GM19468 (cell line): ENCODE data around the gene U2SURP.

Experiments
- ATAC-seq: cut with Tn5 transposase; IDR thresholded peaks from one replicate; pipeline ENCODE4 v1.9.1; 2021; ENCODE audit warnings: mild to moderate bottlenecking, moderate library complexity, moderate number of reproducible peaks; ENCODE audit not compliant: unreplicated experiment; ENCODE audit errors: extremely low read depth

Gene U2SURP

GRCh38 chr3:143095813-143096212 lies 94.4 kb downstream of the U2SURP start:
- no peak for ATAC-seq

- ATAC-seq, result no peak
These were observed 96.8 kb downstream of the U2SURP start for GRCh38 chr3:143098032-143098764.

GRCh38 chr3:143099210-143099609 lies 97.8 kb downstream of the U2SURP start:
- no peak for ATAC-seq

GRCh38 chr3:143099690-143100089 lies 98.3 kb downstream of the U2SURP start:
- ATAC-seq, result no peak

GRCh38 chr3:143100451-143100850 lies 99.1 kb downstream of the U2SURP start:
- no peak for ATAC-seq

GRCh38 chr3:143101792-143102381 lies 100.5 kb downstream of the U2SURP start:
- ATAC-seq, result no peak

GRCh38 chr3:143103652-143104051 lies 102.3 kb downstream of the U2SURP start:
- ATAC-seq, result no peak

GRCh38 chr3:143105170-143105569 lies 103.8 kb downstream of the U2SURP start:
- no peak for ATAC-seq

GRCh38 chr3:143109861-143110260 lies 108.5 kb downstream of the U2SURP start:
- ATAC-seq, result no peak
